ENCODE measurements around the gene NPNT. TPM values are rescaled to one million over a fixed set of nuclear protein-coding genes. Genes with fewer than 3 reads are reported as not detected.

Gene NPNT
- total RNA-seq, 1 experiment from 2014 or later = 0.97 TPM

DNA sequence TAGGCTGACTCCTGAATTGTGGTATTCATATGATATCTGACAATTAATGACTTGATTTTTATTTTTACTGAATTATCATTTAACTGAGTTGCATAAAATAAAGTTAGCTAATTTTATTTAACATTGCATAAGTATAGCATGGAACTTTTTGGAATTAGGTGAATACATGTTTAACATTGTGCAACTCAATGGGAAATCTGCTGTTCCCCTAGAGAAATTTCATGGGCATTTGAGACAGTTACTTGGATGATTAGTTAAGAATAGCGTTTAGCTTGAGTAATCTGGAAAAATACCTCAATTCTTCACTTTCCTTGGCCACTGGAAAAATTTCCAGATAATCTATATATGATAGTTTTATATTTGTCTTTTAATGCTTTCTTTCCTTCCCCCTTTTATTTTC, 42.5 kb downstream of the NPNT start:
- Histone ChIP-seq H3K4me3 (ENCODE audit: insufficient read depth, low read depth, low read length) (no peak overlapping the region), H3K27me3 (ENCODE audit: control insufficient read depth, insufficient read depth, low read length) (no peaks in the 10 kb centered on the region), H3K36me3 (replicated peaks; ENCODE audit: control insufficient read depth, insufficient read depth, low read length) (no peaks in the 10 kb centered on the region)
- no peak for DNase-seq

DNA sequence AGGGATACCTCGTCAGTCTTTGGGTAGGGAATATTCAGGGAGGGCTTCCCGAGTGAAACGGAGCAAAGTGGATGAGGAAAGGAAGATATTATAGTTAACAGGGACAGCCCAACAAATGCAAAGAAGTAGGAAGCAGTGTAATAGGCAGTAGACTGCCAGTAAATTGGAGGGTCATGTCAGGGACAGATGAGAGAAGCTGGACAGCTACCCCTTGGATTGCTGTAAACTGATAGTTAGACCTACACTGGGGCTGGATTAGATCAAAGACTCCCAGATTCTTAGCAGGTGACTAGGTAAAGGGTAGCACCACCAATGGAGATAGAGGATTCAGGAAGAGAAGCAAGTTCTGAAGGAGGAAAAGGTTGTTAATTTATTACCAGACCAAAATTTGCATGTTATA, 48.0 kb downstream of the NPNT start:
- Histone ChIP-seq H3K4me3 (ENCODE audit: insufficient read depth, low read depth, low read length) (no peak overlapping the region), H3K36me3 (replicated peaks; ENCODE audit: control insufficient read depth, insufficient read depth, low read length) (no peaks in the 10 kb centered on the region), H3K27me3 (ENCODE audit: control insufficient read depth, insufficient read depth, low read length) (no peaks in the 10 kb centered on the region)
- no peak for DNase-seq

DNA sequence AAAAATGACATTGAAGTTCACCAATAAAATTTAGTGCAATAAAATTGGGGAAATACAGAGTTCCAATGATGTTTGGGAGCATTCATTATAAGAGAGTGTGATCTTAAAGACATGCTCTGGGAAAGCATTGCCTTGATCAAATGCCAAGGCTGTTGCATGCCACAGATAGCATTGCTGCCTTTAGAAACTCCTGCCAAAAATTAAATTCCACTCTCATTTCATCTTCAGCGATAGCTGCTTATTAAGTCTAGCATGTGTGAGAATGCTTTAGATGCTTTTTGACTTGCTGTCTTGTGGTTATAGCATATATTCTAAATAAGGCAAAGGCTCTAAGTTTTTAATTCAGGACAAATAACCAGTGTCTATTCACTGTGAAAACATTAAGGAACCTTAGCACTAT, 49.3 kb downstream of the NPNT start:
- DNase-seq = no peak
- no peaks in the 10 kb centered on the region for H3K27me3 ChIP-seq (ENCODE audit: control insufficient read depth, insufficient read depth, low read length)
- no peaks in the 10 kb centered on the region for H3K36me3 ChIP-seq (replicated peaks; ENCODE audit: control insufficient read depth, insufficient read depth, low read length)
- H3K4me3 ChIP-seq (ENCODE audit: insufficient read depth, low read depth, low read length) = no peak overlapping the region

DNA sequence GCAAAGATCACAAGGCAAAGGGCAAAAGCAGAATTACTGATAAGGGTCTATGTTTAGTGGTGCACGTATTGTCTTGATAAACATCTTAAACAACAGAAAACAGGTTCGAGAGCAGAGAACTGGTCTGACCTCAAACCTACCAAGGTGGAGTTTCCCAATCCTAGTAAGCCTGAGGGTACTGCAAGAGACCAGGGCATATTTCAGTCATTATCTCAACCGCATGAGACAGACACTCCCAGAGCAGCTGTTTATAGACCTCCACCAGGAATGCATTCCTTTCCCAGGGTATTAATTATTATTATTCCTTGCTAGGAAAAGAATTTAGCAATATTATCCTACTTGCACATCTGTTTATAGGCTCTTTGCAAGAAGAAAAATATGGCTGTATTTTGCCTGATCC, 51.5 kb downstream of the NPNT start:
- H3K36me3 ChIP-seq (replicated peaks; ENCODE audit: control insufficient read depth, insufficient read depth, low read length) = no peaks in the 10 kb centered on the region
- H3K4me3 ChIP-seq (ENCODE audit: insufficient read depth, low read depth, low read length) = no peak overlapping the region
- no peaks in the 10 kb centered on the region for H3K27me3 ChIP-seq (ENCODE audit: control insufficient read depth, insufficient read depth, low read length)
- no peak for DNase-seq

DNA sequence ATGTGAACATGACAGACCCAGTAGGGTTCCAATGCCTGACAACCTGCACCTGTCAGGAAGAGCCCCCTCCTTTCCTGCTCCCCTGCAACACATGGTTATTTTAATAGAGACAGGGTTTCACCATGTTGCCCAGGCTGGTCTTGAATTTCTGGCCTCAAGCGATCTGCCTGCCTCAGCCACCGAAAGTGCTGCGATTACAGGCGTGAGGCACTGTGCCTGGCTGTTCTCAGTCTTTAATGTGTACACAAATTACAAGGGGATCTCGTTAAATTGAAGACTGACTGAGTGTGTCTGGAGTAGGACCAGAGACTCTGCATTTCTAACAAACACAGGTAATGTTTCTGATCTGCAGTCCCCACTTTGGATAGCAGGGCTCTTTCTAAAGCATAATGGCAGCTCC, 55.4 kb downstream of the NPNT start:
- DNase-seq = no peak
- Histone ChIP-seq H3K36me3 (replicated peaks; ENCODE audit: control insufficient read depth, insufficient read depth, low read length) (no peaks in the 10 kb centered on the region), H3K27me3 (ENCODE audit: control insufficient read depth, insufficient read depth, low read length) (no peaks in the 10 kb centered on the region), H3K4me3 (ENCODE audit: insufficient read depth, low read depth, low read length) (no peak overlapping the region)

DNA sequence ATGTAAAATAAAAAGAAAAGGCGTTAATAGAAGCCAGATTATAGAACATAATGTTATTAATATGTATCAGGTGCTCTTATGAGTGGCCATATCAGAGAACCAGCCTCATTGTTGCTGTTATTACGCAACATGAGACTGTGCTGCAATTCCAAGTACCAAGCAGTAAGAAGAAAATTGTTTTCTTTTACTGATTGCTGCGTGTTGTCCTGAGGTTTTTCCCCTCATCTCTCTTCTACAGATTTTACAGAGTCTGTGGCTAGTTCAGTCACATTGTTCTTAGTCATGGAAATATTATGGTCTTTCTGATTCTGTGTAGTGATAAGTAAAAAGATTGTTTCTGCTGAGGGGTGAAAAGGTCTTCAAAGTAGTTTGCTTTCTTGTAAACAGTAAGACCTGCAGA, 55.9 kb downstream of the NPNT start:
- Histone ChIP-seq H3K27me3 (ENCODE audit: control insufficient read depth, insufficient read depth, low read length) (no peaks in the 10 kb centered on the region), H3K4me3 (ENCODE audit: insufficient read depth, low read depth, low read length) (no peak overlapping the region), H3K36me3 (replicated peaks; ENCODE audit: control insufficient read depth, insufficient read depth, low read length) (no peaks in the 10 kb centered on the region)
- no peak for DNase-seq

DNA sequence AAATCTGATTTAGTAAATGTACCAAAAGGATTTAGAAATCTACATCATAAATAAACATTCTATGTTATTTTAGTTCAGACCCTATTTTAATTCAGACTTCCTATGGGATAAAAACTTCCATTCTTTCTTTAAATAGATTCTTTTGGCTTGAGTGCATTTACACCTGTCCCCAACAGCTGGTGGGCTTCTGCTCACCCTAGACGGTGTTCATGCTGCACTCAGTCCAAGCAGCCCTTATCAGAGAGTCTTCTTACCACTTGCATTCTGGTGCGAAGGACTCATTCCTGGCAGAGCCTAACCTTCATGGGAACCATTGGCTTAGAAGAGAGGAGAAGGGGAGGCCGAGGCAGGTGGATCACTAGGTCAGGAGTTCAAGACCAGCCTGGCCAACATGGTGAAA, 57.3 kb downstream of the NPNT start:
- no peaks in the 10 kb centered on the region for H3K27me3 ChIP-seq (ENCODE audit: control insufficient read depth, insufficient read depth, low read length)
- H3K4me3 ChIP-seq (ENCODE audit: insufficient read depth, low read depth, low read length) = no peak overlapping the region
- H3K36me3 ChIP-seq (replicated peaks; ENCODE audit: control insufficient read depth, insufficient read depth, low read length) = no peaks in the 10 kb centered on the region
- DNase-seq = no peak

DNA sequence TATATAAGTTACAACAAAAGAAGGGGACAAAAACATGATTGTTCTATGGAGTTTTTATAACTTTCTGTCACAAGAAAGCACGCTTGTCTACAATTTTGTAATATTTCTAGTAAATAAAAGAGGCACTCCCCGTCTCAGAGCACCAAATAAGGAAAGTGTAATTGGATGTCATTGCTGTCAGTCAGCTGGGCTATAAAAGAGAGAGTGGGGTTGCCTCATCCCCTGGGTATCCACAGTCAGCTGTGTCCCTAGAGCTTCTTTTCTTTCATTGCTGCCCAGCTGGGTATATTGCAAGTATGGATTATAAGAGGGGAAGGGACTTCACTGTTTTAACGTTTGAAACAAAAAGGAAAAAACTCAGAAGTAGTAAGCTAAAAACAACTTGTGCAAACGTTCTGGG, 61.3 kb downstream of the NPNT start:
- H3K27me3 ChIP-seq (ENCODE audit: control insufficient read depth, insufficient read depth, low read length) = no peaks in the 10 kb centered on the region
- DNase-seq = no peak
- no peak overlapping the region for H3K4me3 ChIP-seq (ENCODE audit: insufficient read depth, low read depth, low read length)
- H3K36me3 ChIP-seq (replicated peaks; ENCODE audit: control insufficient read depth, insufficient read depth, low read length) = no peaks in the 10 kb centered on the region

DNA sequence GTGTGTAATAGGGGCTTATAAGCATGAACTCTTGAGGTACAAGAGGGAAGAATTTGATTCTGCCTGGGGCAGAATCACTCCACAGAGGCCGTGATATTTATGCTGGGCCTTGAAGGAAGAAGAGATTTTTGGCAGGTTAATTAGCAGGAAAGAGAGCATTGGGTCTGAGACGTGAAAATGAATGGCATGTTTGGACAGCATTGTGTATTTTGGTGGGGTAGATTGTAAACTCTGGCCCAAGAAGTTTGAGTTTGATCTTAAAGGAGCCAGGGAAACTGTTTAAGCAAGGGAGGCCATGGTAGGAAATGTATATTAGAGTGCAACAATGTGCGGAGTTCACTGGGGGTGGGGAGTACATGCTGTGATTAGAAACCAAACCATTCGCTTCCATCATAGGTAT, 62.4 kb downstream of the NPNT start:
- Histone ChIP-seq H3K27me3 (ENCODE audit: control insufficient read depth, insufficient read depth, low read length) (no peaks in the 10 kb centered on the region), H3K36me3 (replicated peaks; ENCODE audit: control insufficient read depth, insufficient read depth, low read length) (no peaks in the 10 kb centered on the region), H3K4me3 (ENCODE audit: insufficient read depth, low read depth, low read length) (no peak overlapping the region)
- DNase-seq = no peak

DNA sequence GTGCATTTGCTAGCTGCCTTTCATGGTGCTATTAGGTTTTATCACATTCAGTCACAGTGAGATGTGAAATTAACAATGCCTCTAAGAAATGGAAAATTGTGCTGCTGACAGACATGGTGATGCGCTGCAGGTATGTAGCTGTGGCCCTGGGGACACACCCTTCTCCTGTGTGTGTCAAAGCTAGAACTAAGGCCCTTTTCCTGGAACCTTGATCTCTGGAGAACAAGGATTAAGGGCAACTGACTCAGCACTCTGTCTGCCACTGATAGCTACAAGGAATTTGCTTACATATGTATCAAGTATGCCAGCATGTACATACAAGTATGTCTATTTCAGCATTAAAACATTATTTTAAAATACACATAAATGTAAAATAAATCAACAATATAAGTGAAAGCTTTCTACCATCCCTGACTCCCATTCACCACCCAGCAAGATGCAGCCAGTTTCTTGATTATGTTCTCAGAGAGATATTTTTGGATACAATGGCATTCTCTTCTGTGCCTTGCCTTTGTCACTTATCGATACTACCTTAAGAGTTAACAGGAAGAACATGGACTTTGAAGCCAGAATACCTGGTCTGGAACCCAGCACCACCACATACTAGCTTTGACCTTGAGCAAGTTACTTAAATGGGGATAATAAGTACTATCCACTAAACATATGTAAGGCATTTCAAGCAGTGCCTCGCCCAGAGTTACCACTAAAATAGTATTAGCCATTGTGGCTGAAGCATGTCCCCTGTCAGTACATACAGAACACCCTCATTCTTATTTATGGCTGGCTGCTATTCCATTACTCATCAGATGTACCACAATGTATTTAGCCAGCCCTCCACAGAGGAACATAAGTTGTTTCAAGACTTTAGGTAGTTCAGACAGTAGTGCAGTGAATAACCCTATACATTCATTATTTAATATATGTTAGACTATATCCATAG, 68.5 kb downstream of the NPNT start:
- Histone ChIP-seq H3K4me3 (ENCODE audit: insufficient read depth, low read depth, low read length) (no peak overlapping the region), H3K27me3 (ENCODE audit: control insufficient read depth, insufficient read depth, low read length) (no peaks in the 10 kb centered on the region), H3K36me3 (replicated peaks; ENCODE audit: control insufficient read depth, insufficient read depth, low read length) (no peaks in the 10 kb centered on the region)
- DNase-seq = no peak

DNA sequence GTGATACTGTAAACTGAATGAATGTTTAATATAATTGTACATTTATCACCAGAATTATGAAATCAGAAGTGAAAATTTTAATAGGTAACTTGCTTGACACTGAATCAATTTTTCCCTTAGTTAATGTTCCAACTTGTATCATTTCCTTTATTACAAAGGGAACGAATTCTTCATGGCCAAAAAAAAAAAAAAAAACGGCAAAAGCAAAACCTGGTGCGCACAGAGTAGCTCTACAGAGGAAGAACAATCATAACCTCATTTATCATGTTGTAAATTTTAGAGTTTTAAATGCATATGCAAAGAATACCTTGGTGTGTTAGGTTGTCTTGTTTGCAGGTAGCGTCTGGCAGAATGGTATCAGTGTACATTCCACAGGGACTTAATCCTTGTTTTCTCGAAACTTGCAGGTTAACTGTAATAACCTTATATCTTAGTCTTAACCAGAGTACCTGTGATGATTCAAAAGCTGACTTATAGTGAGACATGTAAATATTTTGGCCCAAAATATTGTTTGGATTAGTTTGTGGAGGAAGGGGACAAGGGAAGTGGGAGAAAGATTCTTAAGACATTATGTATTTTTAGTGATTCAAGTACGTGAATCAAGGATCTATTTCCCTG, 70.0 kb downstream of the NPNT start:
- H3K4me3 ChIP-seq (ENCODE audit: insufficient read depth, low read depth, low read length) = no peak overlapping the region
- DNase-seq = no peak
- H3K36me3 ChIP-seq (replicated peaks; ENCODE audit: control insufficient read depth, insufficient read depth, low read length) = no peaks in the 10 kb centered on the region
- no peaks in the 10 kb centered on the region for H3K27me3 ChIP-seq (ENCODE audit: control insufficient read depth, insufficient read depth, low read length)

DNA sequence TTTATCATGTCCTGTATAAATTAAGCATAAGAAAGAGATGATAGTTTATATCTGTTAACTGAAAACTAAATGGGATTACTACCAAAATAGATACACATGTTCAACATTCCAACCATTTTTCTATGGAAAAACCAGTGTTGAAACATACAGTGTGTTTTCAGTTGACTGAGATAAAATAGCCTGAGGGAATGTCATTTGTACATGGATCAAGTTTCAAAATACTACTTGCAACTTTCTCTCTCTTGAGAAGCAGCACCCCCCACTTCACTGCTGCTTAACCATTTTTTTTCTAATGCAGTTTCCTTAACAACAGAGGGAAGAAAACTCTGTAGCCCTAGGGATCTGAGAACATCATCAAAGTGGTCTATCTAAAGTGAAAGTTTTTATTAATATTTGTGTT, 70.8 kb downstream of the NPNT start:
- no peaks in the 10 kb centered on the region for H3K27me3 ChIP-seq (ENCODE audit: control insufficient read depth, insufficient read depth, low read length)
- no peak overlapping the region for H3K4me3 ChIP-seq (ENCODE audit: insufficient read depth, low read depth, low read length)
- H3K36me3 ChIP-seq (replicated peaks; ENCODE audit: control insufficient read depth, insufficient read depth, low read length) = no peaks in the 10 kb centered on the region
- DNase-seq = no peak

DNA sequence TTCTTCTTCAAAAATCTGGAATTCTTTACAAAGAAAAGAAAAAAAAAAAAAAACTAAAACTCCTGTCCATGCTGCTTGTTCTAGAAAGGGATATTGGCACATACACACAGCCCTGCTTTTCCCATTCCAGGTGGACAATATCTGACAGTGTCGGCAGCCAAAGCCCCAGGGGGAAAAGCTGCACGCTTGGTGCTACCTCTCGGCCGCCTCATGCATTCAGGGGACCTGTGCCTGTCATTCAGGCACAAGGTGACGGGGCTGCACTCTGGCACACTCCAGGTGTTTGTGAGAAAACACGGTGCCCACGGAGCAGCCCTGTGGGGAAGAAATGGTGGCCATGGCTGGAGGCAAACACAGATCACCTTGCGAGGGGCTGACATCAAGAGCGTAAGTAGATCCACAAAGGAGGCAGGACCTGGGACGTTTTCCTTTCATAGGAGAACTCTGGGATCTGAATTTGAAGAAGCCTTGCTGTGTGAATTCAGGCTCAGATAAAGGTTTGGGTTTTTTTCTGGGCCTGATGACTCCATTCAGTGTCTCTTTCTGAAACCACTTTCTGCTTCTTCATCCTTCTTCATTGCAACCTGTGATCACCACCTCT, 71.9 kb downstream of the NPNT start:
- H3K4me3 ChIP-seq (ENCODE audit: insufficient read depth, low read depth, low read length) = no peak overlapping the region
- no peaks in the 10 kb centered on the region for H3K36me3 ChIP-seq (replicated peaks; ENCODE audit: control insufficient read depth, insufficient read depth, low read length)
- H3K27me3 ChIP-seq (ENCODE audit: control insufficient read depth, insufficient read depth, low read length) = no peaks in the 10 kb centered on the region
- no peak for DNase-seq

DNA sequence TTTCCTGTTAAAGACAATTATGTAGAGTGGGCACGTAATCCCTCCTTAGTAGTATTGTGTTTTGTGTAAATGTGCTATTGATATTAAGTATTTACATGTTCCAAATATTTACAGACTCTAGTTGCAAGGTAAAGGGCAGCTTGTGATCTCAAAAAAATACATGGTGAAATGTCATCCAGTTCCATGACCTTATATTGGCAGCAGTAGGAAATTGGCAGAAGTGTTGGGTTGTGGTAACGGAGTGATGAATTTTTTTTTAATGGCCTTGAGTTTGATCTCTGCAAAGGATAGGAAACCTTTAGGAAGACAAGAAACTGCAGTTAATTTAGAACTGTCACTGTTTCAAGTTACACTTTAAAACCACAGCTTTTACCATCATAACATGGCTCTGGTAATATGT, 74.3 kb downstream of the NPNT start:
- DNase-seq = no peak
- no peaks in the 10 kb centered on the region for H3K36me3 ChIP-seq (replicated peaks; ENCODE audit: control insufficient read depth, insufficient read depth, low read length)
- no peaks in the 10 kb centered on the region for H3K27me3 ChIP-seq (ENCODE audit: control insufficient read depth, insufficient read depth, low read length)
- H3K4me3 ChIP-seq (ENCODE audit: insufficient read depth, low read depth, low read length) = no peak overlapping the region

DNA sequence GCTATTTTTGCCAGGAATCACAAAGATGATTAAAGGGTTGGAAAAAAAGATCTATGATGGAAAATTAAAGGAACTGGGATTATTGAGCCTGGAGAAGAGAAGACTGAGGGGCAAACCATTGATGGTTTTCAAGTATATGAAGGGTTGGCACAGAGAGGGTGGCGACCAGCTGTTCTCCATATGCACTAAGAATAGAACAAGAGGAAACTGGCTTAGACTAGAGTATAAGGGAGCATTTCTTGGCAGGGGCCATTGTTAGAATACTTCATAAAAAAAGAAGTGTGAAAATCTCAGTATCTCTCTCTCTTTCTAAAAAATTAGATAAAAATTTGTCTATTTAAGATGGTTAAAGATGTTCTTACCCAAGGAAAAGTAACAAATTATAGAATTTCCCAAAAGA, 75.1 kb downstream of the NPNT start:
- no peak overlapping the region for H3K4me3 ChIP-seq (ENCODE audit: insufficient read depth, low read depth, low read length)
- no peak for DNase-seq
- no peaks in the 10 kb centered on the region for H3K36me3 ChIP-seq (replicated peaks; ENCODE audit: control insufficient read depth, insufficient read depth, low read length)
- no peaks in the 10 kb centered on the region for H3K27me3 ChIP-seq (ENCODE audit: control insufficient read depth, insufficient read depth, low read length)
